Natural killer cell (primary cell): ENCODE measurements around the gene MARCHF5. TPM values are rescaled to one million over a fixed set of nuclear protein-coding genes. Genes with fewer than 3 reads are reported as not detected.
"Not testable (repeated sequence)": the region's sequence is repeated elsewhere in the genome, so short reads cannot be mapped to it uniquely, and the experiment has no call there.

ENCODE experiments used
- ATAC-seq, 3 donors: fragments of 150-1000 bp in 2 of 3; fragments of 200-7000 bp in 1 of 3; cut with Tn5 transposase; 1 replicate in 1 of 3; 2 replicates in 2 of 3; pipeline ENCODE4 v1.10.0; 2021; ENCODE audit warnings: mild to moderate bottlenecking in 2 of 3, moderate library complexity in 2 of 3
- DNase-seq, 2 donors: peaks; one replicate each; pipeline versions ENCODE4 v3.0.0 to v3.0.0-alpha.2; 2013 to 2021; ENCODE audit warnings: mixed read lengths in 1 of 2
- H3K27ac ChIP-seq: one replicate; pipeline ENCODE4 v1.5.1; 2013; ENCODE audit warnings: mild to moderate bottlenecking, low read length
- H3K27me3 ChIP-seq: one replicate; pipeline ENCODE4 v1.6.1; 2013; ENCODE audit warnings: low read length; ENCODE audit not compliant: control insufficient read depth, insufficient read depth
- H3K36me3 ChIP-seq: one replicate; pipeline ENCODE4 v1.6.1; 2013; ENCODE audit warnings: low read length; ENCODE audit not compliant: control insufficient read depth, insufficient read depth
- H3K4me1 ChIP-seq: one replicate; pipeline ENCODE4 v1.6.1; 2013; ENCODE audit warnings: low read length; ENCODE audit not compliant: control insufficient read depth, insufficient read depth
- H3K4me3 ChIP-seq: one replicate; pipeline ENCODE4 v1.5.1; 2013; ENCODE audit warnings: low read length
- H3K9me3 ChIP-seq: one replicate; pipeline ENCODE4 v1.6.1; 2013; ENCODE audit warnings: low read length; ENCODE audit not compliant: control insufficient read depth, insufficient read depth
- H3K27ac Mint-ChIP-seq, 2 donors: one replicate each; pipeline ENCODE4 v1.8.0; 2022; ENCODE audit warnings: mild to moderate bottlenecking in 2 of 2, mixed read lengths in 2 of 2, moderate library complexity in 1 of 2
- H3K27me3 Mint-ChIP-seq, 2 donors: one replicate each; pipeline ENCODE4 v1.8.0; 2022; ENCODE audit warnings: low read depth in 2 of 2, mixed read lengths in 2 of 2
- H3K36me3 Mint-ChIP-seq: one replicate; pipeline ENCODE4 v1.8.0; 2022; ENCODE audit warnings: mixed read lengths
- H3K4me1 Mint-ChIP-seq, 2 donors: one replicate each; pipeline ENCODE4 v1.8.0; 2022; ENCODE audit warnings: mixed read lengths in 2 of 2
- H3K4me3 Mint-ChIP-seq: one replicate; pipeline ENCODE4 v1.8.0; 2022; ENCODE audit warnings: mild to moderate bottlenecking, moderate library complexity, mixed read lengths
- H3K9me3 Mint-ChIP-seq, 2 donors: one replicate each; pipeline ENCODE4 v1.8.0; 2022; ENCODE audit warnings: mixed read lengths in 2 of 2
- CTCF ChIP-seq: fragments of 200-600 bp; IDR thresholded peaks from one replicate; pipeline ENCODE4 v1.8.0; 2022; ENCODE audit warnings: antibody characterized with exemption
- WGBS: methylation state at CpG from one replicate; pipeline ENCODE4 v1.1.7; 2013; ENCODE audit warnings: missing lambda C conversion rate; ENCODE audit not compliant: insufficient coverage; 5-methylcytosine and 5-hydroxymethylcytosine counted together
- intact Hi-C: fragments of 100-400 bp; cut with micrococcal nuclease; formaldehyde crosslinking; loops from one replicate; pipeline ENCODE4 v1.14.2; 2022
- total RNA-seq, 4 donors: library from RNA; stranded (reverse); fragments of 120-200 nt in 1 of 4; gene quantifications; one replicate each; pipeline versions ENCODE4 v1.2.3 to v1.2.4, GENCODE V29; 2013 to 2022

Gene MARCHF5
- total RNA-seq, 3 donors from 2014 or later (not counting 1 experiment from before 2014, with no cell fraction given) = 28.0 to 38.6 (median 32.9) TPM

GRCh38 chr10:92327445-92328433, 36.8 kb downstream of the MARCHF5 start:
- DNase-seq (no peak), ATAC-seq (no peak)
- Histone ChIP-seq H3K27me3 (no peaks in the 10 kb centered on the region), H3K27ac (no peak overlapping the region), H3K4me3 (no peak overlapping the region), H3K4me1 (peaks cover 4% of the 10 kb centered on the region), H3K36me3 (no peaks in the 10 kb centered on the region), H3K9me3 (no peaks in the 10 kb centered on the region)
- no peaks in the 10 kb centered on the region for H3K27me3 Mint-ChIP-seq
- TF ChIP-seq CTCF = no peak
- no peaks in the 10 kb centered on the region for H3K9me3 Mint-ChIP-seq
- intact Hi-C loops = no loop called here
- H3K4me1 Mint-ChIP-seq = peaks cover 50 to 66% of the 10 kb centered on the region in 2 donors
- no peak overlapping the region for H3K4me3 Mint-ChIP-seq
- WGBS = 89% methylated on average over 1 of the region's 3 CpGs
- H3K27ac Mint-ChIP-seq = peak overlapping the region in 1 of 2 donors; percentile 29
- no peaks in the 10 kb centered on the region for H3K36me3 Mint-ChIP-seq

- H3K9me3 Mint-ChIP-seq = no peaks in the 10 kb centered on the region
Observed at GRCh38 chr10:92328993-92329392, 38.0 kb downstream of the MARCHF5 start.

GRCh38 chr10:92329927-92330326, 39.0 kb downstream of the MARCHF5 start:
- H3K27ac Mint-ChIP-seq, H3K9me3 Mint-ChIP-seq, H3K36me3 Mint-ChIP-seq, DNase-seq, H3K27ac ChIP-seq, H3K4me3 ChIP-seq, intact Hi-C loops, H3K9me3 ChIP-seq, ATAC-seq, H3K27me3 Mint-ChIP-seq, H3K36me3 ChIP-seq, H3K4me1 ChIP-seq, H3K27me3 ChIP-seq, H3K4me3 Mint-ChIP-seq: not testable (repeated sequence)
- WGBS = 97% methylated on average over 6 of the region's 6 CpGs
- peaks cover 33 to 46% of the 10 kb centered on the region in 2 donors for H3K4me1 Mint-ChIP-seq

More at GRCh38 chr10:92328993-92329392, 38.0 kb downstream of the MARCHF5 start:
- no peak overlapping the region for H3K4me3 ChIP-seq
- H3K4me1 ChIP-seq = no peaks in the 10 kb centered on the region
- Mint-ChIP-seq H3K4me1 (peaks cover 37 to 54% of the 10 kb centered on the region in 2 donors), H3K4me3 (no peak overlapping the region), H3K27me3 (no peaks in the 10 kb centered on the region), H3K27ac (no peak overlapping the region), H3K36me3 (no peaks in the 10 kb centered on the region)
- DNase-seq = no peak
- no peak for TF ChIP-seq CTCF
- no peaks in the 10 kb centered on the region for H3K36me3 ChIP-seq
- no peak for ATAC-seq
- no peak overlapping the region for H3K27ac ChIP-seq
- intact Hi-C loops = no loop called here
- H3K9me3 ChIP-seq = no peaks in the 10 kb centered on the region
- H3K27me3 ChIP-seq = no peaks in the 10 kb centered on the region

- Histone ChIP-seq H3K4me1 (no peaks in the 10 kb centered on the region), H3K36me3 (peaks cover 15% of the 10 kb centered on the region), H3K9me3 (no peaks in the 10 kb centered on the region), H3K27ac (no peak overlapping the region), H3K27me3 (no peaks in the 10 kb centered on the region), H3K4me3 (no peak overlapping the region)
- no peaks in the 10 kb centered on the region for H3K9me3 Mint-ChIP-seq
- DNase-seq (no peak), ATAC-seq (no peak)
- no peak for TF ChIP-seq CTCF
- no peak overlapping the region for H3K27ac Mint-ChIP-seq
- intact Hi-C loops = no loop called here
- no peaks in the 10 kb centered on the region for H3K36me3 Mint-ChIP-seq
- whole genome bisulfite sequencing = 95% methylated on average over 2 of the region's 2 CpGs
- no peak overlapping the region for H3K4me3 Mint-ChIP-seq
- no peaks in the 10 kb centered on the region for H3K27me3 Mint-ChIP-seq
- no peaks in the 10 kb centered on the region for H3K4me1 Mint-ChIP-seq
Observed at GRCh38 chr10:92342796-92343195, 51.8 kb downstream of the MARCHF5 start.

- H3K27me3 Mint-ChIP-seq, H3K4me1 ChIP-seq, H3K9me3 Mint-ChIP-seq, H3K27ac ChIP-seq, DNase-seq, H3K27ac Mint-ChIP-seq, intact Hi-C loops, ATAC-seq, H3K27me3 ChIP-seq, H3K9me3 ChIP-seq, H3K4me3 Mint-ChIP-seq, H3K4me1 Mint-ChIP-seq, H3K4me3 ChIP-seq: not testable (repeated sequence)
- peaks cover 28% of the 10 kb centered on the region for H3K36me3 ChIP-seq
- H3K36me3 Mint-ChIP-seq = peaks cover 10% of the 10 kb centered on the region
- WGBS = 96% methylated on average over 5 of the region's 5 CpGs
Observed at GRCh38 chr10:92345575-92345974, 54.6 kb downstream of the MARCHF5 start.
